GM21515 (cell line): ENCODE data around the gene OR2A7.
A peak's percentile ranks its signal among the peaks of the same experiment; 100 is the strongest.
"Not testable (repeated sequence)": the region's sequence is repeated elsewhere in the genome, so short reads cannot be mapped to it uniquely, and the experiment has no call there.

ENCODE experiments used
- ATAC-seq: cut with Tn5 transposase; IDR thresholded peaks from one replicate; pipeline ENCODE4 v1.9.1; 2021; ENCODE audit not compliant: unreplicated experiment

OR2A7 gene

DNA sequence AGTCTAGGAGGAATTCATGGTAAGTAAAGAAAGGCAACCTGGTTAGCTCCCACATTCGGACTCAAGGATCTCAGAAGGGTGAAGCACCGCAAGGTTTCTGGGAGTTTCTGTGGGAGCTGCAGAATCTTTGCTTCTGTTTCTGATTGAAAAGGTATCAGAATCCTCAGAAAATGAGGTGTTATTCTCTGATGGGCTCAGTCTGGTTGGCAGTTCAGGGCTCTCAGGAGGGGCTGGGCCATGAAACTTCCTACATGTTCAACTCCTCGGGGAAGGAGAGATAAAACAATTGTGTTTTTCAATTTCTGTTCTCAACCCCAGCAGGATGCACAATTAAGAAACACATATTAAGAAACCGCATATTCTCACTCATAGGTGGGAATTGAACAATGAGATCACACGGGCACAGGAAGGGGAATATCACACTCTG lies 9.1 kb downstream of the OR2A7 start:
- no peak for ATAC-seq

DNA sequence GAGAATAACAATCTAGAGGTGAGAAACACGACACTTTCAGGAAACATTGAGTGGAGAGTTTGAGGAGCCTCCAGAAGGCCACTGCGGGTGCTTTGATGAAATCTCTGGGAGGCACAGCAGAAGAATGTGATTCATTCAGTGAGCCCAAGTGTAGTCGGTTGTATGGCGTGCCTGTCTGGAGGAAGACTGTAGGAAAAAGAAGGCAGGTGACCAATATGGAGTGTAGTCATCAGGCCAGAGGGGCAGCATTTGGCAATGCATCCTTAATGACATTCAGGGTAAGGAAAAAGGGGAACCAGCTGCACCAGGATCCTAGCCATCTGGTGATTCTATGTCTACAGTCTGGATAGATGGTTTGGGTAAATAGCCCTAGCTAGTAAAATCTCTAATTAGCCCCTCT lies 12.3 kb downstream of the OR2A7 start:
- ATAC-seq = not testable (repeated sequence)

- not testable (repeated sequence) for ATAC-seq
Measured at GRCh38 chr7:144247674-144248330, 16.8 kb downstream of the OR2A7 start.

GRCh38 chr7:144246967-144247366 lies 17.6 kb downstream of the OR2A7 start:
- not testable (repeated sequence) for ATAC-seq

DNA sequence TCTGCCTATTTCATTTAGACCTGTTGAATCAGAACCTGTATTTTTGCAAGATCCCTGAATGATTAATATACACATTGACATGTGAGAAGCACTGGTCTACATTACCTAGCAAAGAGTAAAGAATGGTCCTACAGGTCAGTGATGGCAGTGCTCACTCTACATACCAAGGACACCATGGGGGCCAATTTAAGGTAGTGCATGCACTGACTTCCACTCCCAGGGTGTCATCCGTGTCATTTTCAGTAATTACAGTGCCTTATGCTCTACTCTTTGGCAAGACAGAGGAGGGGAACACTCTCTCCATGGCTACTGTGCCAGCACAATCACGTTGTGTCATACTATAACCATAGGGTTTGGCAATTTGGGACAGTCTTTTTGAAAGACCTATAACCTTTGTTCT lies 19.2 kb downstream of the OR2A7 start:
- ATAC-seq = not testable (repeated sequence)

- ATAC-seq = not testable (repeated sequence)
Measured at GRCh38 chr7:144239365-144239764, 25.2 kb downstream of the OR2A7 start, which contains the start of gene OR2A42. Gene OR2A42, minus strand, starts transcription at chr7:144239605. Its CDS starts 6,762 bp downstream, at chr7:144232843.

- ATAC-seq = not testable (repeated sequence)
Measured at GRCh38 chr7:144238530-144239082, 26.0 kb downstream of the OR2A7 start.

DNA sequence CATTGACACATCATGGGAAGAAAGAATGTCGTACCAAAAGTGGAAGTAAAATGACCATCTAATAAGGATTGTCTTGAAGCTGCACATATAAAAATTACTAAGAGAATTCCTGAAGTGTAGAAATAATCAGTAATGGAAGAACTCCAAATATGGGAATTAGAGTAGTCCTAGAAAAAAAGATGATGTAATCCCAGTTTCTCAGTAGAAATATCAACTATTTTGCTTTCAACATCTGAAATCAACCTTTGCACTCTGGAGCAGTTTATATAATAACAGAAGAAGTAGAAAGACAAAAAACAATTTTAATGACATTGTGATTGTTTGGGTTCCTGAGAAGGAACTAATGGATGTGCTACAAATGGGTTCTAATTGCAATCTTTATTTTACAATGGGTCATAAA lies 31.6 kb downstream of the OR2A7 start:
- not testable (repeated sequence) for ATAC-seq

GRCh38 chr7:144231027-144231426 lies 33.6 kb downstream of the OR2A7 start:
- not testable (repeated sequence) for ATAC-seq

- not testable (repeated sequence) for ATAC-seq
Measured at GRCh38 chr7:144228810-144229209, 35.8 kb downstream of the OR2A7 start.

DNA sequence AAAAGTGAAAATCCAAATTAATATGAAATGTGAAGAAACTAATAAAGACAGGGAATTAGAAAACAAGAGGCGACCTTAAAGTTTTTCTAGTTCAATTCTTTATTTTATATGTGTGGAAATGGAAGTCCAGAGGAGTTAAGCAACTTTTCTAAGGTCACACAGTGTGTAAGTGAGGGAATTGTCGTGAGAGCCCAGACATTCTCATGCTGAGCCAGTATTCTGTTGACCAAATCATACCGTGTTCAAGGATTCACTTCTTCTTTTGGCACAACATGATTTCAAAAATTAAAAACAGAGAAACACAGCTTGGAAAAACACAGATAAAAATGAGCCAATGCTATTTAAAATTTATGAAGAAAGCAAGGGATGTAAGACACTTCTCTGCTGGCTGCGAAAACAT lies 37.7 kb downstream of the OR2A7 start:
- ATAC-seq = not testable (repeated sequence)

DNA sequence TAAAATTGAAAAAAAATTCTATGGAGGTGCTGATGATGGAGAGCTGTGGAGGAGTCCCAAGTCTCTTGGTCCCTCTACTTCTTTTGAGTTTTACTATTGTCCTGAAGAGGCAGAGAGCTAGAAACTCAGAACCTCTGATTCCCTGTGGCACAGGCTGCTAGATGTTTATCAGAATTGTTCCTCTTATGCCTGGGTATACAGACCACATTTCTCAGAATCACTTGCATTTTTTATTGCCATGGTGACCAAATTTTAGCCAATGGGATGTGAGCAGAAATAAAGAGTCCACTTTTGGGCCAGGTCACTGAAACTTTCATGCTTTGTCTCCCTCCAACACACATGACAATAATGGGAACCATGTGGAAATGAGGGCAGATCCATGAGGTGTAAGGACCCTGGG lies 40.9 kb downstream of the OR2A7 start:
- not testable (repeated sequence) for ATAC-seq

DNA sequence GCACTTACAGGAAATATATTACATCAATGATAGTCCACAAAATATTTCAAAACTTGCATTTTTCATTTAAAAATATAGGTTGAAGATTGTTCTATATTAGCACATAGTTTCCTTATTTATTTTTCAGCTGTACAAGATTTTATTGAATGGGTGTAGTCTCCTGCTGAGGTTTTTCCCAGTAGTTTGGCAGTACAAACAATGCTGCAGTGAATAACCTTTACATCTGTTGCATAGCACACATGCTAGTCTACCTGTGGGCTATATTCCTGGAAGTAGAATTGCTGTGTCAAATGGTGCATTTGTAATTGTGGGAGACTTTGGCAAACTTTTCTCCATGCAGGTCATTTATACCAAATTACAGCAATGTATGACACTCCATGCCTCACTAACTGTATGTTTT lies 44.1 kb downstream of the OR2A7 start:
- ATAC-seq = not testable (repeated sequence)

- peak; percentile 51 for ATAC-seq
Measured at GRCh38 chr7:144219149-144219548, 45.4 kb downstream of the OR2A7 start.

DNA sequence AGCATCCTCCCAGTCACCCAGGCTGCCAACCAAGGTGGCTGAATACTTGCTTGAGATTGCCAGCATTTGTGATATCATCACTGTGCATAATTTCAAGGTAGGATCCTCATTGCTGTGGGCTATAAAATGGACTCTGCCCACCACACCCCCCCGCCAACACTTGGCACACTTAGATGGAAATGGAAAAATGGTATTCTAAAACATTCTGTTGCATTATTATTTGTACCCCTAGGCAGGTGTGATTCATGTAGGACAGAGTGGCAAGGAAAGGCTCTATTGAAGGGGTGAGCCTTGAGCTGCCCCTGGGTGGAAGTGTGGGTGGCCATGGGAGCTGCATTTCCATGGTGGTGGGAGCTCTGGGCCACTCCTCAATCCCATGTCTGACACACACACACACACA lies 46.0 kb downstream of the OR2A7 start:
- not testable (repeated sequence) for ATAC-seq

- ATAC-seq = not testable (repeated sequence)
Measured at GRCh38 chr7:144217200-144217599, 47.4 kb downstream of the OR2A7 start.
